ENCODE results near the gene RBBP8. TPM values are rescaled to one million over a fixed set of nuclear protein-coding genes. Genes with fewer than 3 reads are reported as not detected.

Gene RBBP8
- total RNA-seq, 1 experiment from 2014 or later = 62.4 TPM

- no peak overlapping the region for H3K27ac Mint-ChIP-seq (ENCODE audit: unreplicated experiment)
- no peaks in the 10 kb centered on the region for H3K36me3 Mint-ChIP-seq (ENCODE audit: insufficient read depth, unreplicated experiment)
- H3K4me1 Mint-ChIP-seq (ENCODE audit: low read depth, unreplicated experiment) = peaks cover 3% of the 10 kb centered on the region
- intact Hi-C loops (cut with micrococcal nuclease; ENCODE audit: unreplicated experiment) = no loop called here
- BruUV-seq (replicated peaks) = no TSS peak
- no peak for DNase-seq
- no peak for TF ChIP-seq CTCF (IDR thresholded peaks at IDR 0.05; ENCODE audit: unreplicated experiment)
- CTCF ChIA-PET = no interaction called here
- H3K9me3 Mint-ChIP-seq (ENCODE audit: low read depth, unreplicated experiment) = peaks cover 6% of the 10 kb centered on the region
- no peak overlapping the region for H3K4me3 Mint-ChIP-seq (ENCODE audit: low read depth, unreplicated experiment)
- no peaks in the 10 kb centered on the region for H3K27me3 Mint-ChIP-seq (ENCODE audit: unreplicated experiment)
Observed at GRCh38 chr18:23062011-23062410, 128.9 kb downstream of the RBBP8 start.

- CTCF ChIA-PET = no interaction called here
- Mint-ChIP-seq H3K27ac (ENCODE audit: unreplicated experiment) (no peak overlapping the region), H3K27me3 (ENCODE audit: unreplicated experiment) (no peaks in the 10 kb centered on the region), H3K4me3 (ENCODE audit: low read depth, unreplicated experiment) (no peak overlapping the region), H3K9me3 (ENCODE audit: low read depth, unreplicated experiment) (peaks cover 6% of the 10 kb centered on the region), H3K4me1 (ENCODE audit: low read depth, unreplicated experiment) (peaks cover 8% of the 10 kb centered on the region), H3K36me3 (ENCODE audit: insufficient read depth, unreplicated experiment) (no peaks in the 10 kb centered on the region)
- no peak for DNase-seq
- BruUV-seq (replicated peaks) = no TSS peak
- intact Hi-C loops (cut with micrococcal nuclease; ENCODE audit: unreplicated experiment) = no loop called here
- TF ChIP-seq CTCF (IDR thresholded peaks at IDR 0.05; ENCODE audit: unreplicated experiment) = no peak
Observed at GRCh38 chr18:23063502-23063901, 130.4 kb downstream of the RBBP8 start.

GRCh38 chr18:23065234-23065806, 132.2 kb downstream of the RBBP8 start:
- TF ChIP-seq CTCF (IDR thresholded peaks at IDR 0.05; ENCODE audit: unreplicated experiment) = no peak
- H3K4me3 Mint-ChIP-seq (ENCODE audit: low read depth, unreplicated experiment) = no peak overlapping the region
- no peaks in the 10 kb centered on the region for H3K36me3 Mint-ChIP-seq (ENCODE audit: insufficient read depth, unreplicated experiment)
- no TSS peak for BruUV-seq (replicated peaks)
- H3K9me3 Mint-ChIP-seq (ENCODE audit: low read depth, unreplicated experiment) = peaks cover 6% of the 10 kb centered on the region
- intact Hi-C loops (cut with micrococcal nuclease; ENCODE audit: unreplicated experiment) = no loop called here
- H3K4me1 Mint-ChIP-seq (ENCODE audit: low read depth, unreplicated experiment) = peaks cover 8% of the 10 kb centered on the region
- CTCF ChIA-PET = interaction anchor here (0.7 kb wide), 1 partner anchor 30 kb away, joined by 5 read pairs; no protein-coding TSS in a partner anchor
- H3K27ac Mint-ChIP-seq (ENCODE audit: unreplicated experiment) = no peak overlapping the region
- DNase-seq = no peak
- no peaks in the 10 kb centered on the region for H3K27me3 Mint-ChIP-seq (ENCODE audit: unreplicated experiment)

GRCh38 chr18:23066060-23066459, 132.9 kb downstream of the RBBP8 start:
- DNase-seq = no peak
- intact Hi-C loops (cut with micrococcal nuclease; ENCODE audit: unreplicated experiment) = no loop called here

More at GRCh38 chr18:23066060-23066459, 132.9 kb downstream of the RBBP8 start:
- Mint-ChIP-seq H3K4me1 (ENCODE audit: low read depth, unreplicated experiment) (peaks cover 8% of the 10 kb centered on the region), H3K27me3 (ENCODE audit: unreplicated experiment) (no peaks in the 10 kb centered on the region), H3K36me3 (ENCODE audit: insufficient read depth, unreplicated experiment) (no peaks in the 10 kb centered on the region), H3K9me3 (ENCODE audit: low read depth, unreplicated experiment) (peaks cover 6% of the 10 kb centered on the region), H3K27ac (ENCODE audit: unreplicated experiment) (no peak overlapping the region), H3K4me3 (ENCODE audit: low read depth, unreplicated experiment) (no peak overlapping the region)
- CTCF ChIA-PET = no interaction called here
- TF ChIP-seq CTCF (IDR thresholded peaks at IDR 0.05; ENCODE audit: unreplicated experiment) = no peak
- no TSS peak for BruUV-seq (replicated peaks)
